ENCODE data around the gene TMEM248. TPM values are rescaled to one million over a fixed set of nuclear protein-coding genes. Genes with fewer than 3 reads are reported as not detected.

TMEM248 gene
- total and polyA plus RNA-seq, 2 of the 8 experiments (the other 6 are each of a cell fraction or from before 2014, with no cell fraction given) = 63.6 to 126 TPM

GRCh38 chr7:67006965-67007364, 85.9 kb downstream of the TMEM248 start:
- Histone ChIP-seq H3K56ac (replicated peaks; ENCODE audit: insufficient read length, low read depth, low read length) (no peak overlapping the region), H3K27me3 (replicated peaks in 1 of 4; ENCODE audit: control insufficient read depth in 3 of 4, extremely low read depth in 1 of 4, insufficient read depth in 3 of 4, low read length in 3 of 4) (no peaks in the 10 kb centered on the region), H3K9me3 (ENCODE audit: insufficient read depth in 2 of 2, low read depth in 1 of 2, low read length in 1 of 2) (no peaks in the 10 kb centered on the region), H4K91ac (replicated peaks; ENCODE audit: insufficient read length, low read length) (no peak overlapping the region), H2BK5ac (ENCODE audit: low read depth, low read length) (no peak overlapping the region), H3K14ac (ENCODE audit: insufficient read length) (no peak overlapping the region), H3K4me1 (replicated peaks in 1 of 4; ENCODE audit: control insufficient read depth in 3 of 4, insufficient read depth in 4 of 4, low read length in 3 of 4) (no peaks in the 10 kb centered on the region), H3K79me1 (ENCODE audit: low read depth, low read length) (no peaks in the 10 kb centered on the region), H3K79me2 (ENCODE audit: control insufficient read depth in 1 of 2, insufficient read depth in 2 of 2, low read length in 2 of 2) (peaks cover 0 to 6% of the 10 kb centered on the region in 2 experiments; a peak in 1 of 4 replicates), H3K27ac (ENCODE audit: low read depth, low read length) (no peak overlapping the region), H3K18ac (ENCODE audit: extremely low read depth, low read length) (no peak overlapping the region), H2BK12ac (ENCODE audit: low read depth, low read length) (no peak overlapping the region), H3K4me2 (ENCODE audit: insufficient read depth in 1 of 2, low read depth in 2 of 2, low read length in 2 of 2) (no peak overlapping the region), H2AK5ac (ENCODE audit: low read depth, low read length) (no peak overlapping the region), H2BK20ac (ENCODE audit: low read length) (no peak overlapping the region), H3K4ac (replicated peaks; ENCODE audit: insufficient read length, low read depth, low read length) (no peak overlapping the region), H3K4me3 (ENCODE audit: extremely low read depth in 1 of 4, insufficient read depth in 2 of 4, low read depth in 3 of 4, low read length in 4 of 4) (no peak overlapping the region), H4K5ac (ENCODE audit: insufficient read length, low read depth, low read length) (no peak overlapping the region), H2BK15ac (ENCODE audit: low read length) (no peak overlapping the region), H2AFZ (ENCODE audit: low read length) (no peak overlapping the region), H2BK120ac (replicated peaks; ENCODE audit: low read depth, low read length) (no peak overlapping the region), H3K9ac (replicated peaks in 1 of 4; ENCODE audit: extremely low read depth in 1 of 4, low read depth in 3 of 4, low read length in 3 of 4) (no peak overlapping the region), H3K36me3 (ENCODE audit: control insufficient read depth in 2 of 4, insufficient read depth in 4 of 4, low read length in 3 of 4) (peaks cover 0 to 10% (median 2%) of the 10 kb centered on the region in 4 experiments; a peak in 3 of 8 replicates), H4K20me1 (replicated peaks in 1 of 2; ENCODE audit: control insufficient read depth in 1 of 2, insufficient read depth in 2 of 2, low read length in 2 of 2) (no peaks in the 10 kb centered on the region), H4K8ac (ENCODE audit: extremely low read depth, insufficient read depth, low read length) (no peak overlapping the region), H3K23me2 (ENCODE audit: low read depth, low read length) (no peaks in the 10 kb centered on the region), H3K23ac (ENCODE audit: insufficient read length) (no peak overlapping the region)
- ChIA-PET POLR2A (ENCODE audit: partially characterized antibody) (interaction anchor here (1.0 kb wide), 1 partner anchor 13 kb away, joined by 3 read pairs; no protein-coding TSS in a partner anchor), CTCF (ENCODE audit: partially characterized antibody) (interaction anchor here (0.6 kb wide), 1 partner anchor 42 kb away, joined by 4 read pairs; no protein-coding TSS in a partner anchor)
- DNase-seq (ENCODE audit: low read depth in 1 of 2, low spot score in 2 of 2) (no peak), FAIRE-seq (no peak)
- 92% methylated on average over 2 of the region's 2 CpGs; no CpG with 5 or more reads in 1 of the 2 experiments for WGBS, 2 experiments (ENCODE audit: extremely low coverage in 1 of 2, insufficient coverage in 1 of 2, insufficient read length in 1 of 2, insufficient replicate concordance in 2 of 2, low coverage in 1 of 2, low lambda C conversion rate in 2 of 2, missing lambda C conversion rate in 1 of 2)
- TF ChIP-seq SP2 (IDR thresholded peaks at IDR 0.05; ENCODE audit: low read length) = no peak
- no peak for TF ChIP-seq POLR2AphosphoS5 (IDR thresholded peaks at IDR 0.05; ENCODE audit: low read depth, low read length)
- no peak for TF ChIP-seq EZH2 (IDR thresholded peaks at IDR 0.05; ENCODE audit: low read depth, low read length, severe bottlenecking)

Small RNA genes lying within 50 kb of the gene (small RNA-seq; reads per million reads assigned to genes)
- not detected for gene RF00017 (ENCODE audit: insufficient read depth)
- not detected for gene RN7SL43P (ENCODE audit: insufficient read depth)
- gene RNU6-1254P (ENCODE audit: insufficient read depth) = not detected

Other genes starting within 250 kb of the TMEM248 start
- gene RABGEF1, start 180.5 kb upstream of the TMEM248 start, total RNA-seq (2021; fragmentation: NEBNext Ultra II Directional; extraction: Animal tissue kit (Norgen Biotek cat#: 25700)) = 17.3 and 18.0 TPM in 2 replicates
- gene RABGEF1, start 180.5 kb upstream of the TMEM248 start, polyA plus RNA-seq (2011; rRNA removed) = 8.8 and 10.2 TPM in 2 replicates
- gene SBDS, start 74.4 kb downstream of the TMEM248 start, total RNA-seq (2021; fragmentation: NEBNext Ultra II Directional; extraction: Animal tissue kit (Norgen Biotek cat#: 25700)) = 27.5 and 27.9 TPM in 2 replicates
- 5.3 and 8.2 TPM in 2 replicates for gene SBDS, start 74.4 kb downstream of the TMEM248 start, polyA plus RNA-seq (2011; rRNA removed)
- 16.1 and 16.2 TPM in 2 replicates for gene TYW1, start 75.6 kb downstream of the TMEM248 start, total RNA-seq (2021; fragmentation: NEBNext Ultra II Directional; extraction: Animal tissue kit (Norgen Biotek cat#: 25700))
- gene TYW1, start 75.6 kb downstream of the TMEM248 start, polyA plus RNA-seq (2011; rRNA removed) = 6.2 and 8.8 TPM in 2 replicates

All from H1 (cell line).